A549 (cell line): Measurements from ENCODE around the gene TFCP2L1.

Source experiments
- BHLHE40 ChIP-seq: IDR thresholded peaks from 2 replicates; pipeline ENCODE4 v1.6.1; 2012; ENCODE audit warnings: low read depth, low read length, inconsistent platforms
- RAD21 ChIP-seq, 2 experiments: fragments of >200 bp in 1 of 2; sonication (Bioruptor Twin) in 1 of 2; formaldehyde crosslinking in 1 of 2; IDR thresholded peaks in 1 of 2; conservative IDR thresholded peaks in 1 of 2; 2 replicates in 1 of 2; 3 replicates in 1 of 2; pipeline ENCODE4 v1.6.1; 2012 to 2018; ENCODE audit warnings: inconsistent platforms in 1 of 2

DNA sequence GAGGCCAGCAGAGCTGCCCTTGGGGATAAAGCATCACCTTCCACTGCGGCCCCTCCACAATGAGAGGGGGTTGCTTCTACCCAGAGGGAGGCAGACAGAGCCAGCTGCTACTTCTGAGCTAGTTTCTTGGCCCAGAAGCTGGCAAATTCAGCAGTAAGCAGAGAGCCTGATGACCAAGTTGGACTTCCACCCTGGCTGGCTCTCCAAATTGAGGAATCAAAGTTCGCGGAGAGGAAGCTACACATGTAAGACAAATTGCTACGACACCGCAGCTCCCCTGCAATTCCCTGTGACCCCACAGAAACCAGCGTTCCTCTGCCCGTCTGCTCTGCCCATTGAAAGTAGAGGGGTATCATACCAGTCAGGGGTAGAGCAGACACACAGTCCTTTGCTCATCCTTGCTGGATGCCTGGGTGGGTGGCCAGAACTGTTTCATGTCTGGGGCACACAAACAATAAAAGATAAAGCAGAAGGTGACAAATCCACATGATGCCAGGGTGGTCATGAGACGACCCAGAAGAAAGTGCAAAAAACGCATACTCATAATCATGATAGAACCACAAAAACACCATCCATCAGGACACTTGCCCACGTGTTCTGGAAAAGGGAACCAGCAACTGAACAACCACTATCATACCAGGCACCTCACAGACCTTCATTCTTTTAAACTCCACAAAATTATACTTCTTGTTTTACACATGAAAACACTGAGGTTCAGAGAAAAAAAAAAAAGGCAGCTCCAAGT, 5.4 kb downstream of the TFCP2L1 start:
- TF ChIP-seq BHLHE40 (no peak), RAD21 (conservative IDR thresholded peaks at IDR 0.05 in 1 of 2, IDR thresholded peaks at IDR 0.05 in 1 of 2) (no peak)
